ELR (cell line): Measurements from ENCODE around the gene ARF1.

Experiments
- DNase-seq: peaks from one replicate; pipeline ENCODE4 v3.0.0-alpha.2; 2015; ENCODE audit warnings: low read depth

ARF1 gene

DNA sequence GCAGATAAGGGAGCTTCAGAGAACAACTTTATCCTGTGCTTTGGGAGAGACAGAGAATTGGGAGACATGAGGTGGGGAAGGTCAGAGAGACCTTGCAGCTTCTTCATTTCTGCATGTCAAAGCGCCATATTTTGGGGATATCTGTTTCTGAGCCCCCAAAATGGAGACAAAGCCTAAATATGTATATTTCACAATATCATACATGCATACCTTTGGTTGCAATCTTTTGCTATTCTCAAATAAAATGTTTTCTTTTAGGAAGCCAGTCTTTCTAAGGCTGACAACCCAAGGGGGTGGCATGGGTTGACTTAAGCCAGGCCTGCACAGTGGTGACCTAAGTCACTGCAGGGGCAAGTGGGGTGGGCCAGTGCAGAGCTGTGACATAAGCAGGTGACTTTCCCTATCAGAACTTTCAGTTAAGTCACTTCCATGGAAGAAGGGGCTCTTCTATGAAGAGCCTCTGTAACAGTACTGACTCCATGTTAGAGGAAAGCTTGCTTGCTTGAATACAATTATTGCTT, 40.5 kb downstream of the ARF1 start:
- DNase-seq = no peak

DNA sequence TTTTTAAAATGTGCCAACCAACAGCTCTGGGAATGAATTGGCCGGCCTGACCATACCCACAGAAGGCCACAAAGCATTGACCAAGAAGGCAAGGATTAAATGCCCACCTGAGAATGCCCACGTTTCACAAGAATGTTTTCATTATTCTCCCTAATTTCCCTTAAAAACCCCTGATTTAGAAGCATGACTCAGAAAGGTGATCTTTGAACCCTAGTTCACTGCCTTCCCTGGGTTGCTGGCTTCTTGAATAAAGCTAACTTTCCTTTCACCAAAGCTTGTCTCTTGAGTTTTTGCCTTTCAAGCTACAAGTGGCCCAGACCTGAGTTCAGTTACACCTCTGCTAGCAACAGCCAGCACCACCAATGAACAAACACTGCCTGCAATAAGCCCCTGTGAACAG, 41.0 kb downstream of the ARF1 start:
- DNase-seq = no peak

DNA sequence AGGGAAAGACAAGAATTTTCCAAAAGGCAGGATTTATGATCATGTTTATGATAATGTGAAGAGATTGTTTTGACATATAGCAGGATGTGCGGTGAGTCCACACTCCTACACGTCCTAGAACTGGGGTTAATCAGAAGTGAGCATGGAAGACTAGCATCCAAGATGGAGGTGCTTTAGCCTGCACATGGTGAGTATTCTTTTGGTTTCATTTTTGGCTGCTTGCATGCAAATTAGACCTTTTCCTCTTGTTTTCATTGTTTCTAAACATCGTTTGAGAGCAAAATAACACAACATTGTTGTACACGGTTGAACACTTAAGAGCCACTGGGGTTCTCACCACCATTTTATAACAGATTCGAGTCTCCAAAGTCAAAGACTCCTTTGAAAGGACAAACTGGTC, 42.7 kb downstream of the ARF1 start:
- DNase-seq = no peak

DNA sequence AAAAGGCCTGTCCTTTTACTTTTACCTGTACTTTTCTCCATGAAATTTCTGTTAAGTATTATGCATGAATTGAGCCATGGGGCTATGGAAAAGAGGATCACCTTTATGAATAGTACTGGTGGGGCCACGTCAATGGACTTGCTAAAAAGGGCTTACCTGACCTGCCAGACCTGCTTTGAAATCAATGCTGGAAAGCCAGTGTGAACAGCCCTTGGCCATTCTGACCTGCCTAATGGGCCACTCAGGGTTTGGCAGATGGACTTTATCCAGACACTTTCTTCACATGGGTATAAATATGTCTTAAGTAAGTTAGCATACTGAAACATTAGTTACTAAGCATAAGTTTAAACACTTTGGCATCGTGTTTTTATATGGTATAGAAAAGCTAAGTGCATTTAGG, 49.3 kb downstream of the ARF1 start:
- DNase-seq = no peak

DNA sequence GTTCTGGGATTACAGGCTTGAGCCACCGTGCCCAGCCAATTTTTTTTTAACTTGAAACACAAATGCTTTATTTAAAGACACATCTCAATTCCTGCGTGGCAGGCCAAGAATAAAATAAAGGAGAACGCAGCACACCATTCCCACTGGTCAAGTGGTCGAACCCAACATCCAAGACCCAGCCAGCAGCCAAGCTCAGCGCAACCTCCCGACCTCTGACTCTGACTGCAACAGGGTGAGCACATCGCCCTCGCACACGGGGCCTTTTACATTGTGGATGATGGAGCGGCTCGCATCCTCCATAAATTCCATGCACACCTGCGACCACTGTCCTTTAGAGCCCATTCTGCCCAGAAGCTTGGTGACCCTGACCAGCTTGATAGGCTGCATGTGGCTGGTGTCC, 52.1 kb downstream of the ARF1 start:
- DNase-seq = no peak

DNA sequence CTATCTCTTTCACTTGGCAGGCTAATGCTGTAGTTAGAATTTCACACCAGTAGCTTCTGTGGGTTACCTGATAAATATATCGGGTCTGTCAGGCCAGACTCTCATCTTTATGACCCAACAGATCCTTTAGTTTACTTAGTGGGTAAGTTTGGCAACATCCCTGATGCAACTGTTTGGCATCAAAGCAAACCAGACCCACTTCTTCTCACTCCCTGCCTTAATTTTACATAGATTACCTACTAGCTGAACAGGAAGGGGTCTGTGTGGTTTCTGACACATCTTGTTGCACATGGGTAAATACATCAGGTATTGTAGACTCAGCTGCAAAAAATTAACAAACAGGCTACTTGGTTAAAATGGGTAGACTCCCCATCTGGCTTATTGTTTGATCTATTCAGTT, 54.4 kb downstream of the ARF1 start:
- DNase-seq = no peak

DNA sequence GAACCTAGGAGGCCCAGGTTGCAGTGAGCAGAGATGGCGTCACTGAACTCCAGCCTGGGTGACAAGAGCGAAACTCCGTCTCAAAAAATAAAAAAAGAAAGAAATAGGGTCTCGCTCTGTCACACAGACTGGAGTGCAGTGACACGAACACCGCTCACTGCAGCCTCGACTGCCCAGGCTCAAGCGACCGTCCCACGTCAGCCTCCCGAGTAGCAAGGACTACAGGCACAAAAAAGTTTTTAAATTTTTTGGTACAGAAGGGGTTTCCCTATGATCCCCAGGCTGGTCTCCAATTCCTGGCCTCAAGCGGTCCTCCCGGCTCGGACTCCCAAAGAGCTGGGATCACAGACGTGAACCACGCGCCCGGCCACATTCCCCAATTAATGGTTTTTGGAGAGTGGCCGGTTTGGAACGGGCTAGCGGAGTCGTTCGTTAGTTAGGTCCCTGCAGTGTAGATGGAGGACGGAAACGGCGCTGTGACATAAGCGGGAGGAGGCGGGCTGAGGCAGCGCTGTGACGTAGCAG, 57.0 kb downstream of the ARF1 start:
- DNase-seq = no peak

DNA sequence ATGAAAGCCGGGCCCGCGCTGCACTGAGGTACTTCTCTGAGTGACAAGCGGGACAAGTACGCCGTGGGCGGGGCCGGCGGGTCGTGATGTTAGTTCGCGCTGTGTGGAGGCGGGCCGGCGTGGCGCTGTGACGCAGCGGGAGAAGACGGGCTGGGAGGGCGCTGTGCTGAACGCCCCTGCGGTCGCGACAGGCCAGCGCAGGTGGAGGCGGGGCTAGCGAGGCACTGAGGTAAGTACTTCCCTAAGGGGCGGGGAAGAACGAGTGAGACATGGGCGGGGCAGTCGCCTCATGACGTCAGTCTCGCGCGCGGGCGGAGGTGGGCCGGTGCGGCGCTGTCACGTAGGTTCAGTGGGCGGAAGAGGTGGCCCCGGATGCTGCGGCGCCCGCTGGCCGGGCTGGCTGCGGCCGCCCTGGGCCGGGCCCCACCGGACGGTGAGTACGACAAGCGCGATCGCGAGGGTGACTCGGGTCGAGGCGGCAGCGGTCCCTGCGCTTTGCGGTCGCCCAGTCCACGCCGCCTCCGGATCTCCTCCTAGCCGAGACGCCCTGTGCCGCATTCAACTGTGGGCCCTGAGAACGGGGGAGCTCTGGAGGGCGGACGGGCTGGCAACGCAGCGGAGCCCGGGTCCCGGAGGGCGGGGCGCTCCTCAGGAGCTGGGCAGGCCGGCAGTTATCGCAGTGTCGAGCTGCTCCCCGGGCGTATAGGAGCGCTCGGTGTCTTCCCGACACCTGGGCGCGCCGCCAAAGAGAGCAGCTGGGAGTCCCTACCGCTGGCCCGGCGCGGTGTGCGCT, 57.6 kb downstream of the ARF1 start, which contains the start of gene GUK1:
TSS of gene GUK1 (plus strand) at position 349 of the 793 bp plus-strand sequence. CDS start at position 373, 24 bp downstream.
- DNase-seq = peak; percentile 100

DNA sequence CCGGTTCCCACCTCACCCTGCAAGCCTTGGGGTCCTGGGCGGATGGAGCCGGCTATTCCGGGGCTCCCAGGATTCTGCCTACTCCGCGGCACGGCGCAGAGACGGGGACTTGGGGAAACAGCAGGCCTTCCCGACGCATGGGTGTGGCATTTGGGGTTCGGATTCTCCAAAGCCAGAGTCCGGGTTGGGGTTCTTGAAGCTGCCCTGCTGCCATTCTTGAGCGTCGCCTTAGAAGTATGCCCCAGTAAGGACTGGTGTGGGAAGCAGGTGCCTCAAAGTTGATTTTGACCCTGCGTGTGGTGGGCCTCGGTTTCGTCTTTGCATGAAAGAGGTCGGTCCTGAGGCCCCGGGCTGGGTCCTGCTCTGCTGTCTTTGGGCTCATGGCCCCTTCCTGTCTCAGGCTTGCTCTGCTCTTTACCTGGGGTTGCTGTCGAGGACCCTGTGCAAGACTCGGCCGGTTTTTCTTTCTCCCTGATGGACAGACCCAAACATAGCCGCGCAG, 58.3 kb downstream of the ARF1 start:
- no peak for DNase-seq

DNA sequence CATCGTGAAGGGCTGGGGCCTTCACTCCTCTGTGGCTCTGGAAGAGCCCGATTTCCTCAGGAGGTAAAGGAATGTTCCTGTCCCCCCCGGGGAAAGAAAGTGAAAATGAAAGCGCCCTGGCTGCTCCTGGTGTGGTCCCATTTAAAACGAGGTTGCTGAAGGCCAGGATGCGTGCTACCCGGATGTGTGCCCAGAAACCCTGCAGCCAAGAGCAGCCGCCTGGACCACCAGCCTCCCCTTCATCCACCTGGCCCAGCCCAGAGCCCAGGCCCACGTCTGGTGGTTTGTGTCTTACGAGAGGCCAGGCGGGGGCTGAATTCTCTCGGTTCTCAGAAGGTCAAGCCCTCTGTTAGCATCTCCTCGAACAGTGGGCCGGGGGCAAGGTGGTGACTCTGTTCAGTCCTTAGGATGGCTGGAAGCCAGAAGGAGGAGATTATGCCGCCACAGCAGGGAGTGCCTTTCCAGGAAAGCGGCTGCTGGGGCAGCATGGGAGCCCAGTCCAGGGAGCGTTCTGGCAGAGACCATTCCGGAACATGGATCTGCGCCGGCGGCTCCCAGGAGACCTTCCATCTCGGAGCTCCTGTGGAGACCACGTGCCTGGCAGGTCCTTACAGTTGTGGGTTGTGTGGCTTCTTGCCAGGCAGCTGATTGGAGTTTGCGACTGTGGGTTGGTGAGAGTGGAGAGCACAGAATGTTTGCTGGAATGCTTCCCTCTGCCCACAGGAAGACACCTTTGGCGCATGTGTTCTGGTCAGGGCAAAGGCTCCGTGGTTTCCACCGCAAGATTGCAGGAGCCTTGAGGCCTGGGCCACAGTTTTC, 58.9 kb downstream of the ARF1 start:
- peak; percentile 66 for DNase-seq

DNA sequence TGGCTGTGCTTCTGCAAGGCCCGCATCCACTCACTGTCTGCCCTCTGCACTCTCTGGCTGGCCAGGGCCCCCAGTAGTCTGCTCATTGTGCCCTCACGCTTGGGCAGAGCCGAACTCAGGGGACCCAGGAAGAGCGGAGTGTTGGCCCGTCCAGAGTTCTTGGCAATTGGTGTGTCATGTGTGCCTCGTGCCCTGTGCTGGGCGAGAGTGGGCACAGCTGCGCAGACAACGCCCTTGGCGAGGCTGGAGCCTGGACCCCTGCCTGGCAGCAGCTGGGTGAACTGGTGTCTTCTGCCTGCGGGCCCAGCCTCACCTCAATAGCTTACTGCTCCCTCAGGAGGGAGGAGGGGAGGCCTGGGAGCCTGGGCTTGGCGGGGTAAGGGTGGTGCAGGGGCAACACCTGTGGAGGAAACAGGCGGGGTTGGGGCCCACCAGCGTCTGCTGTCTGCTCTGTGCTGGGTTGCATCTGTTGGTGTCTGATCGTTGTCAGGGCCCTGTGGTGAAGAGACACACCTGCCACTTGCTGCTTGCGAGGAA, 59.7 kb downstream of the ARF1 start:
- DNase-seq = no peak

DNA sequence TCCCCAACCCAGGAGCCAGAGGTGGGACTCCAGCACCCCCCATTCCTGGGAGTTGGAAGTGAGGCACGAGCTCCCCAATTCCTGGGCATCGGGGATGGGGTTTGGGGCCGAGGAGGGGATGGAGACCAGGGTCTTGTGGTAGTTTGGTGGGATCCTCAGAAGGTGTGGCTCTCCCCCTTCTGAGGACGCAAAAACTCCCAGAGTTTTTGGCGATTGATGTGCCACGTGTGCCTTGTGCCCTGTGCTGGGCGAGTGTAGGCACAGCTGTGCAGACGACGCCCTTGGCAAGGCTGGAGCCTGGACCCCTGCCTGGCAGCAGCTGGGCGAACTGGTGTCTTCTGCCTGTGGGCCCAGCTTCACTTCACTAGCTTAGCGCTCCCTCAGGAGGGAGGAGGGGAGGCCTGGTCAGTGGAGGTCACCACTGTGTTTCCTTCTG, 60.2 kb downstream of the ARF1 start:
- no peak for DNase-seq

DNA sequence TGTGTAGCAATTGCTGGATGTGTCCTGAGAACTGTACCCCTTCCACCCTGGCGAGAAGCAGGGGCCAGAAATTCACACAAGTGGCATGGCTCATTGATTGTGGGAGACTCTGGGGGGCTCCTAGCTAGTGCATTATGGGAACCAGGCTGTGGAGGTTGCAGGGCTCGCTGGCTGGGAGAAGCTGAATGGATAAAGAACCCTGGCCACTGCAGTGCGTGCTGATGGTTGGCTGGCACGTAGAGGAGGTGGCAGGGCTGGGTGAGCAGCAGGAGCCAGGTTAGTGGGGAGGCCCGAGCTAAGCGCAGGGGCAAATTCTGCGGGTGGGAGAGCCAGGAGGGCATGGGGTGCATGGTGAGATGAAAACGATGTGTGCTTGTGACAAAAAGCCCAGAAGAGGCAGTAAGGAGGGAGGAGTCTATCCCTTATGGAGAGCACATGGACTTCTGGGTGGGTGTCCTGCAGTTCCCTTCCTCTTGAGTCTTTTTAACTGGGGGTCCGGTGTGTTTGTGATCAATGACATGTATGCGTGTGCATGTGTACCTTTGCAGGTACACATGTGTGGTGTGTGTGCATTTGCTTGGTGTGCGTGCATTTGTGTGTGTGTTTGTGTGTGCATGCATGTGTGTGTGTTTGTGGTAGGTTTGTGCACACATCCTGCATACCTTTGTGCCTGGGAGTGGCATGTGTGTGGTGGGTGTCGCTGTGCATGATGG, 61.1 kb downstream of the ARF1 start:
- no peak for DNase-seq

DNA sequence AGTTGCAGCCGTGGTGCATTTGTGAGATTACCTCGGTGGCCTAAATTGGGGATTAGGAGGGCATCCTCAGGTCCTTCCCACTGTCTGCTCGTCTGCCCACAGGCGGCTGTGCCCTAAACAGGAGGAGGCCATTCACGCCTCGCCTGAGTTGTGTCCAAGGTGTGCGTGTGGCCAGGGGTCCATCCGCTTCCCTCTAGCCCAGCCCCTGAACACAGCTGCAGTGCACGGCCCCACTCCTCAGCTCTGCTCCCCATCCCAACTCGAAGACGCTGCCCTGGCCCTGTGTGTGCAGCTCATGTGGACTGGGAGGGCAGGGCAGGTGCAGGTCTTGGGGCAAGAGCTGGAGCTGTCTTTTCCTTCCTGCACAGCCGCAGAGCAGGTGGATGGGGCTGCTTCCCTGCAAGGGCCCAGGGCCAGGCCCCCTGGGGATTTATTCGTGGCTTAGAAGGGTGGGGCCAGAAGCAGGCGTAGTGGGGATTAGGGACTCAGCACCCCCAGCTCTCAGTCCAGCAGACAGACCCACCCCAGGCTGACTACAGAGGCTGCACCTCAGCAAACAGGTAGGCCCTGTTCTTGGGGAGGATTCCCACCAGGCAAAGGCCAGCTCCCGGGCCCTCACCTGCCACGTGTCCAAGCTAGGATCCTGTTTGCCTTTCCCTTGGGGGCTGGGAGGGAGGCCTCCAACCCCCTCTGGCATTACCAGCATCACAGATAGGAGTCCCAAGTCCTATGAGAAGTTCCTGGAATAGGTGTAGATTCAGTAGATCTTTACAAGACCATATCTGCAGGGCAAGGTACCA, 61.9 kb downstream of the ARF1 start:
- DNase-seq = no peak

DNA sequence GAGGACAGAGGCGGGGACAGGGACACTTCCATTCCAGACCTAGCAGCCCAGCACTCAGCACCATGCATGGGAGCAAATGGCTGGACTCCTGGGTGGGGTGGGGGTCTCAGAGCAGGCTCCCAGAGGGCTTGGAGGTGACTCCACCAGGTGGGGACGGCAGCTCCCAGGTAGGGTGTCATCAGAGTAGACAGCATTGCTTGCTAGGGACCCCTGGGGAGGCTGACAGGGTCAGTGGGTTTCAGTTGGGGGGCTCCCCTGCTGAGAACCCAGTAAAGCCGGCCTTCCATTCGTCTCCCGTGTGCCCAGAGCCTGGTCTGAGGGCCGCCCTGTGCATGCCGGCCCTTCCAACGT, 62.5 kb downstream of the ARF1 start:
- DNase-seq = no peak

DNA sequence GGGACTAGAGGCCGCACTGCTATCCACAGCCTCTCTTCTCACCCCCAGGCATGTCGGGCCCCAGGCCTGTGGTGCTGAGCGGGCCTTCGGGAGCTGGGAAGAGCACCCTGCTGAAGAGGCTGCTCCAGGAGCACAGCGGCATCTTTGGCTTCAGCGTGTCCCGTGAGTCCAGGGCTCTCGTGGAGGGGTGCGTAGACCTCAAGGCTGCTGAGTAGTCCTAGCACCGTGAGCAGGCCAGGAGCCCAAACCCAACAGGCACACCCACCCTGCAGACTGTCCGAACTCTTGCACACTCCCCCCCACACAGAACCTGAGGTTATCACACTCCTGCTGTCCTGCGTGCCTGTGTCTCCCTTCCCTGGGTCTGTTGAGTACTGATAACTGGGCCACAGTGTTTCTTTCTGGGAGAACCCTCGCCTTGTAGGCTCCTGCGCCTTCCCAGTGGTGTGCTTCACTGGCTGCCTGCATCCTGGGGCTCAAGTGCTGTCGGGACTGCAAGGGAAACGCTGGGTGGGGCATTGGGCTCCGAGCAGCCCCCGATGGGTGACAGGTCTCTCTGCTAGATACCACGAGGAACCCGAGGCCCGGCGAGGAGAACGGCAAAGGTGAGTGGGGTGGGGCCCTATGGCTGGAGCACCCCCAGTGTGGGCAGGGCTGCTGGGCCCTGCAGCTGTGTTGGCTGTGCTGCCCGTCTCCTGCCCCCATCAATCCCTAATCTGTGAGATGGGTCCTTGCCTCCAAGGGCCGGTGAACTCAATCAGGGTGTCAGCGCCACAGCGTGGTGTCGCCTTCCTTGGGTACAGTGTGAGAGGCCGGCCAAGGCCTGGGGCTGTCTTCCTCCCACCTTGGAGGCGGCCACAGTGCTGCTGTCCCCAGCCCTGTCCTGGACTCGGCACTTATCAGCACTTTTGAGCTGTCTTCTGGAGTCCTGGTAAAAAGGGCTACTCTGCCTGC, 63.2 kb downstream of the ARF1 start:
- DNase-seq = no peak

DNA sequence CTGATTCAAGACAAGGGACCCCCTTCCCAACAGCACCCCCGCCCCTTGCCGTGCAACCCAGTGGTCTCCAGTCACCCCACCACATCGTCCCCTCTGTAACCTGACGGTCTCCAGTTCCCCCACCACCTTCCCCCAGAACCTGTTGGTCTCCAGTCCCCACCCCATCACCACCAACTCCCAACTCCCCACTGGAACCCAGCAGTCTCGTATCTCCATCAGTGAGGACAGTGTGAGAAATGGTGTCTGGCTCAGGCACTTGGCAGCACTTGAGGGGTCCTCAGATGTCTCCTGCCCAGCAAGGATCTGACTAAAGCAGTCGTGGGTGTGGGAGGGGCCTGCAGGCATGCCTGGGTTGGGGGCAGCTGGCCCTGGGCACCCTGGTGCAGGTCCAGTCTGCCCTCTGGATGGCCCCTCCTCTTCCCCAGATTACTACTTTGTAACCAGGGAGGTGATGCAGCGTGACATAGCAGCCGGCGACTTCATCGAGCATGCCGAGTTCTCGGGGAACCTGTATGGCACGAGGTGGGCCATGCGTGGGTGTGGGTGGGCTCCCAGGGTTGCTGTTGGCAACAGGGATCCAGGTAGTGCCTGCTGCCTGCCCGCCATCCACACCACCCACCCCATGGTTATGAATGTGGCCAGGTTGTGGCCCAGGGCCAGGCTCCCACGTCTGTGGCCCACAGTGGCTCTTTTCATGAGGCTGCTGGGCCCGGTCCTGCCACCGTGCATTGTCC, 64.1 kb downstream of the ARF1 start:
- DNase-seq = no peak

DNA sequence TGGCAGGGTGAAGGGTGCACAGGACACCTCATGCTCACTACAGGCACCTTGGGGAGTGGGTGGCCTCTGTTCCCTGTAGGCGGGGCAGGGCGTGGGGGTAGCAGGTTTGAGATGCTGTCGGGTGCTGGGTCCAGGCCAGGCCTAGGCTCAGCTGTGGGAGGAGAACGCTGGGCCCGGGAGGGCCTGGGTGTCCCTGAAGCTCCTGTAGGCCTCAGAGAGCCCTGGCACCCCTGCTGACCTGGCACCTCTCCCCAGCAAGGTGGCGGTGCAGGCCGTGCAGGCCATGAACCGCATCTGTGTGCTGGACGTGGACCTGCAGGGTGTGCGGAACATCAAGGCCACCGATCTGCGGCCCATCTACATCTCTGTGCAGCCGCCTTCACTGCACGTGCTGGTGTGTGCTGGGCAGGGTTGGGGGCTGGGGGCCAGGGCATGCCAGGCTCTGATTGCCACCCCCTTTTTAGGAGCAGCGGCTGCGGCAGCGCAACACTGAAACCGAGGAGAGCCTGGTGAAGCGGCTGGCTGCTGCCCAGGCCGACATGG, 64.7 kb downstream of the ARF1 start:
- DNase-seq = no peak

DNA sequence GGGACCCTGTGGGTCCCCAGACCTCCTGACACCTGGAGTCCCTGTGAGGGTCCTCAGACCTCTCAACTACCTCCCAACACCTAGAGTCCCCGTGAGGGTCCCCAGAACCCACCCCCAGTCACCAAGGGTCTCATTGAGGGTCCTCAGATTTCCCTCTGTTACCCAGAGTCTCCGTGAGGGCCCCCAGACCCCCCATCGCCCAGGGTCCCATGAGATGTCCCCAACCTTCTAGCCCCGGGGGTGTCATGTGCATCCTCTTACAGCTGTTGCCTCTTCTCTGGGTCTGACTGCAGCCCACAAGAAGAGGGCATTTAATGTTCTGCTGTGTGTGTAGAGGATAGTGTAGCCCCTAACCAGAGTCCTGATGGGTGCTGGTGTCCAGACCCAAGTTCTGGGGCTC, 65.3 kb downstream of the ARF1 start:
- no peak for DNase-seq
